Aorta (tissue), 5 donors: ENCODE results near the gene KLHL7. TPM values are rescaled to one million over a fixed set of nuclear protein-coding genes. Genes with fewer than 3 reads are reported as not detected.
"Not testable (repeated sequence)": the region's sequence is repeated elsewhere in the genome, so short reads cannot be mapped to it uniquely, and the experiment has no call there.

Experiments used
- ATAC-seq: fragments of 200-7000 bp; cut with Tn5 transposase; one replicate; pipeline ENCODE4 v1.9.1; 2022; ENCODE audit warnings: moderate library complexity; ENCODE audit not compliant: low FRiP score
- DNase-seq, 2 donors: peaks; one replicate each; pipeline ENCODE4 v3.0.0-alpha.2; 2020
- H3K27ac ChIP-seq, 2 donors: one replicate each; pipeline ENCODE4 v1.5.1; 2013; ENCODE audit warnings: low read length in 2 of 2, mild to moderate bottlenecking in 2 of 2, moderate library complexity in 2 of 2, control low read depth in 1 of 2, inconsistent platforms in 1 of 2, low read depth in 1 of 2
- H3K27me3 ChIP-seq, 2 donors: one replicate each; pipeline ENCODE4 v1.6.1; 2013; ENCODE audit warnings: control low read depth in 1 of 2, low read length in 1 of 2, mild to moderate bottlenecking in 1 of 2, moderate library complexity in 1 of 2; ENCODE audit not compliant: insufficient read depth in 2 of 2, control insufficient read depth in 1 of 2
- H3K36me3 ChIP-seq, 2 donors: one replicate each; pipeline ENCODE4 v1.6.1; 2013; ENCODE audit warnings: control low read depth in 1 of 2, low read length in 1 of 2, mild to moderate bottlenecking in 1 of 2; ENCODE audit not compliant: insufficient read depth in 2 of 2, control insufficient read depth in 1 of 2
- H3K4me1 ChIP-seq, 2 donors: one replicate each; pipeline ENCODE4 v1.6.1; 2013; ENCODE audit warnings: low read length in 2 of 2, control low read depth in 1 of 2, mild to moderate bottlenecking in 1 of 2, moderate library complexity in 1 of 2; ENCODE audit not compliant: insufficient read depth in 2 of 2, control insufficient read depth in 1 of 2
- H3K4me3 ChIP-seq, 2 donors: one replicate each; pipeline ENCODE4 v1.5.1; 2013; ENCODE audit warnings: low read length in 2 of 2, control low read depth in 1 of 2, mild to moderate bottlenecking in 1 of 2
- H3K9me3 ChIP-seq: one replicate; pipeline ENCODE4 v1.6.1; 2013; ENCODE audit warnings: mild to moderate bottlenecking, low read length; ENCODE audit not compliant: control insufficient read depth
- WGBS, 2 donors: extraction: QIAGEN DNeasy Blood & Tissue Kit; methylation state at CpG; one replicate each; pipeline ENCODE4 v1.1.7; 2013; 5-methylcytosine and 5-hydroxymethylcytosine counted together
- intact Hi-C, 2 donors: fragments of 100-400 bp; cut with DNase I; formaldehyde crosslinking; loops; one replicate each; pipeline versions ENCODE4 v1.14.2 to v1.15.0; 2022
- polyA plus RNA-seq, 2 donors: library from polyadenylated mRNA; stranded (reverse); fragments of 200-250 nt; gene quantifications; one replicate each; pipeline ENCODE4 v1.2.3, GENCODE V29; 2013
- total RNA-seq, 2 donors: library from RNA; stranded (reverse); fragmentation: NEBNext Ultra II Directional; extraction: Animal tissue kit (Norgen Biotek cat#: 25700); gene quantifications; one replicate each; pipeline ENCODE4 v1.2.1, GENCODE V29; 2021
- donor health status: healthy with polysubstance abuse.
- donor health status: Bipolar disorder and iron deficiency.
- donor health status: DM: no; HTN: no; CAD: no.
- donor health status: DM: no; HTN: no; CAD: no.
- donor health status: DM: yes; HTN: yes; CAD: no.

The KLHL7 gene
- total and polyA plus RNA-seq, 4 donors: 10.5 to 23.0 (median 19.8) TPM

DNA sequence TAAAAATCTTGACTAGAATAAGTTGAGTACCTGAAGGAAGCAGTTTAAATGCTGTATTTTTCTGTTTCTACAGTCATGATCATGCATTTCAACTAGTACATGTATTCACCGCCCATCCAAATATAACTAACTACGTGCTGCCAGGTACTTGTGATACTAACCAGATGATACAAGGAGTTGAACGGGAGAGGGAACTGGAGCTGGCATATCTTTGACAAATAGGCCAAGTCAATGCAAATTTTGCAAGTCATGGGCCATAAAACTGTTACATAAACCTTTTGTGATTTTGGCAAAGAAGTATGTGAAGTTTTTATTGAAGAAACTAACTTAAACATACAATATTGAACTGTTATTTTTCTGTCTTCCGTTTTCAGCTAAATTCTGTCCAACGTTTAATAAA, 90.7 kb downstream of the KLHL7 start:
- no peaks in the 10 kb centered on the region for H3K9me3 ChIP-seq
- H3K4me1 ChIP-seq: no peaks in the 10 kb centered on the region
- H3K4me3 ChIP-seq: no peak overlapping the region
- H3K27me3 ChIP-seq: no peaks in the 10 kb centered on the region
- DNase-seq: no peak
- 24 to 29% methylated on average over 5 of the region's 5 CpGs for WGBS, 2 donors
- H3K27ac ChIP-seq: no peak overlapping the region
- intact Hi-C loops: no loop called here
- H3K36me3 ChIP-seq: peaks cover 3 to 9% of the 10 kb centered on the region in 2 donors
- no peak for ATAC-seq

DNA sequence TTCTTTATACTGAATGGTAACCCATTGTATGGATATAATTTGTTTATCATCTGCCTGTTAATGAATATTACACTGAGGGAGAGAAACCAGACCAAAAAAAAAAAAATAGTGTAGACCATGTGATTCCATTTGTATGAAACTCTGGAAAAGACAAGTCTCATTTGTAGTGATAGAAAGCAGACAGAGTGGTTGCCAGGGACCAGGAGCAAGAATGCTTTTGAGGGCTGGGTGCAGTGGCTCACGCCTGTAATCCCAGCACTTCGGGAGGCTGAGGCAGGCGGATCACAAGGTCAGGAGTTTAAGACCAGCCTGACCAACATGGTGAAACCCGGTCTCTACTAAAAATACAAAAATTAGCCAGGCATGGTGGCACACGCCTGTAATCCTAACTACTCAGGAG, 92.2 kb downstream of the KLHL7 start:
- H3K36me3 ChIP-seq, H3K9me3 ChIP-seq, ATAC-seq, intact Hi-C loops, DNase-seq, H3K27me3 ChIP-seq, H3K27ac ChIP-seq, H3K4me3 ChIP-seq, H3K4me1 ChIP-seq: not testable (repeated sequence)
- WGBS, 2 donors: 91 to 93% methylated on average over 5 of the region's 5 CpGs

DNA sequence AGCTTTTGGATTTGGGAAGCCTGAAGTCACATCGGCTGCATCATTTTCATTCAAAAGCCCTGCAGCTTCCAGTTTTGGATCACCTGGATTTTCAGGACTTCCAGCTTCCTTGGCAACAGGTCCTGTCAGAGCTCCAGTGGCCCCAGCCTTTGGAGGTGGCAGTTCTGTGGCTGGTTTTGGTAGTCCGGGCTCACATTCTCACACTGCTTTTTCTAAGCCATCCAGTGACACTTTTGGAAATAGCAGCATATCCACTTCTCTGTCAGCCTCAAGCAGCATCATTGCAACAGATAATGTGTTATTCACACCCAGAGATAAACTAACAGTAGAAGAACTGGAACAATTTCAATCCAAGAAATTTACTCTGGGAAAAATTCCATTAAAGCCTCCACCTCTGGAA, 94.7 kb downstream of the KLHL7 start:
- H3K36me3 ChIP-seq: peaks cover 3 to 6% of the 10 kb centered on the region in 2 donors
- intact Hi-C loops: no loop called here
- no peak for ATAC-seq
- H3K27ac ChIP-seq: no peak overlapping the region
- DNase-seq: no peak
- no peaks in the 10 kb centered on the region for H3K27me3 ChIP-seq
- WGBS, 2 donors: 85 to 89% methylated on average over 2 of the region's 2 CpGs
- no peaks in the 10 kb centered on the region for H3K4me1 ChIP-seq
- no peak overlapping the region for H3K4me3 ChIP-seq
- no peaks in the 10 kb centered on the region for H3K9me3 ChIP-seq

DNA sequence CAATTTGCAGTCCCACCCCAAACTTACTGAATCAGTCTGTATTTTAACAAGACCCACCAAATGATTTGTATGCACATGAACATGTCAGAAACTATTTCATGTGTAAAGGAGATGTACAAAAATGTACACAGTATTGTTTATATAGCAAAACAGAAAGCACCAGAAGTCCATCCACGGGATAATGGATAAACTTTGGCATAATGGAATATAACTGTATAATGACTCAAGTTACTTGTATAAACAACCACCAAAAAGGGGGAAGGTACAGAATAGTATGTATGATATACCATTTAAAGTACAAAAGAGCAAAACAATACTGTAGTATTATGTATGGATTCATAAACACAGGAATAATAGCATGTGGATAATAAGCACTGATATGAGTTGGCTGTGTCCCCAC, 98.7 kb downstream of the KLHL7 start:
- H3K4me3 ChIP-seq: no peak overlapping the region
- no peaks in the 10 kb centered on the region for H3K27me3 ChIP-seq
- ATAC-seq (no peak), DNase-seq (no peak)
- no peaks in the 10 kb centered on the region for H3K4me1 ChIP-seq
- H3K36me3 ChIP-seq: peaks cover 3 to 6% of the 10 kb centered on the region in 2 donors
- intact Hi-C loops: no loop called here
- no peak overlapping the region for H3K27ac ChIP-seq
- no peaks in the 10 kb centered on the region for H3K9me3 ChIP-seq
- 83 to 95% methylated on average over 1 of the region's 1 CpG for WGBS, 2 donors

DNA sequence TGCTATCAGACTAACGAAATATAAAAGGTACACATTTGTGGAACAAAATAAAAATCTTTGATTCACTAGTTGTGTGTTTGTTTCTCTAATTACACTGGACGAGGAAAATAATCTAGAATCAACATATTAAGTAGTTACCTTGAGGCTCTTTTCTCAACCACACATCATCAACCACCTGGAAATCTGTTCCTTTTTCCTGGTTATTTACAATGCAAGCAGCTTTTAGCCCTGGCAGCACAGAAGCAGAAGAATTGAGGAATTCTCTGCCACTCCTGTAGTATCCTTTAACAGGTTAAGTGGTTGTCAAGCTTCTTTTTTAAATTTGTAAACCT, 100.0 kb downstream of the KLHL7 start:
- H3K36me3 ChIP-seq: no peaks in the 10 kb centered on the region
- intact Hi-C loops: no loop called here
- ATAC-seq: no peak
- no peak overlapping the region for H3K4me3 ChIP-seq
- WGBS, 2 donors: 90 to 91% methylated on average over 2 of the region's 2 CpGs
- no peak for DNase-seq
- H3K27ac ChIP-seq: no peak overlapping the region
- no peaks in the 10 kb centered on the region for H3K27me3 ChIP-seq
- H3K4me1 ChIP-seq: no peaks in the 10 kb centered on the region
- H3K9me3 ChIP-seq: no peaks in the 10 kb centered on the region

DNA sequence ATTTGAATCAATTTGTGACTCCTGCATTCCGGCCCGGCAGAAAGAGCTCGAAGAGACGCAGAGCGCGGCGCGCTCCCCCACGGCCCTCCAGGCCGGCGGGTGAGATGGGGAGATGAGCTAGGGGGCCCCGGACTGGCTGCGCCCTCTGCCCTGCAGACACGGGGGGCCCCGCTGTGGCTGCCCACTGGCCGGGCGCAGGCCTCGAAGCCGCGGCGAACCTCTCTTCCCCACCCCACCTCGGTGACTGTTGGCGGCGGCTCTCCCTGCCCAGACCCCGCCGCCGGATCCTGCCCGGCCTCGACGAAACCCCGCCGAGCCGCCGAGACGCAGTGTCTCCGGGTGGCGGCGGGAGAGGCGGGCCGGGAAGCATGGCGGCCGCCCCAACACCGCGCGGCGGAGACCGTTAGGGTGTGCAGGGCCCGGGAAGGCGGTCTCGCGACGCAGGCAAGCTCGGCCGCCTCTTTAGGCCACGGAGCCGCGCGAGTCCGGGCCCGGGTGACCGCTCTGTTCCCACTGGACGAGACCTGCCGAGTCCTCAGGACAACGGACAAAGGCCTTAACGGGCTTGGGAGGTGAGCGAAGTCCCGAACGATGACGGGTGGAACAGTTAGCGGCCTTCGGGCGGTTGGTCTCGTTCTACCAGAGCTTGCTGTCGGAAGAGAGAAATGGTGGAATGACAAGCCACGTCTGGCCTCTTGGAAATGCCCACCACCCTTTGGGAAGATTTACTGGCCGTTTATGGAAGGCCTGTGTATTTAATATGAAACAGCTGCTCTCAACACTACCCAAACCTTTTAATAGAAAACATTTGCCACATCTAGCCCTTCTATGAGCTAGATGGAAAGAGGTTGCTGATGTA, 100.6 kb downstream of the KLHL7 start:
- Histone ChIP-seq H3K4me1 (no peaks in the 10 kb centered on the region), H3K36me3 (no peaks in the 10 kb centered on the region), H3K4me3 (peak overlapping the region in 1 of 2 donors; percentile 29), H3K9me3 (no peaks in the 10 kb centered on the region), H3K27me3 (no peaks in the 10 kb centered on the region), H3K27ac (no peak overlapping the region)
- ATAC-seq: peak; percentile 81
- WGBS, 2 donors: 22 to 25% methylated on average over 76 of the region's 76 CpGs
- intact Hi-C loops: no loop called here
- peak in 1 of 2 donors; percentile 48 for DNase-seq

DNA sequence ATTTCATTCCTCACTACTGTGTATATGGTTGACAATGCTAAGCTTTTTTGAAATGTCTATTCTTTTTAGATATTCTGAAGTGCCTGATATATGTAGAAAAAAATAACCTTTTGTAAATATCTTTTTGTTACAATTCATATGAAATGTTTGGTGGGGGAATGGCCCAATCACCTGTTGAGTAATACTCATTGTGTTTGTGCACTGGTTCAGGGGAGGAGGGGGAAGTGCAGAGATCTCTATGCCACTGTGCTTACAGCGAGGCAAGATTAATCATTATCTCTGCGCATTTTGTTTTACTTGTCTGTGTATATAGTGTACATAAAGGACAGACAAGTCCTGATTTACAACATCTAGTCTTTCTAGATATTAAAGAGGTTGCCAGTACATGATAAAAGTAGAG, 101.4 kb downstream of the KLHL7 start:
- no peaks in the 10 kb centered on the region for H3K36me3 ChIP-seq
- H3K9me3 ChIP-seq: no peaks in the 10 kb centered on the region
- H3K27me3 ChIP-seq: no peaks in the 10 kb centered on the region
- 92 to 95% methylated on average over 2 of the region's 2 CpGs for WGBS, 2 donors
- DNase-seq (no peak), ATAC-seq (no peak)
- no peak overlapping the region for H3K27ac ChIP-seq
- H3K4me3 ChIP-seq: no peak overlapping the region
- intact Hi-C loops: no loop called here
- no peaks in the 10 kb centered on the region for H3K4me1 ChIP-seq

DNA sequence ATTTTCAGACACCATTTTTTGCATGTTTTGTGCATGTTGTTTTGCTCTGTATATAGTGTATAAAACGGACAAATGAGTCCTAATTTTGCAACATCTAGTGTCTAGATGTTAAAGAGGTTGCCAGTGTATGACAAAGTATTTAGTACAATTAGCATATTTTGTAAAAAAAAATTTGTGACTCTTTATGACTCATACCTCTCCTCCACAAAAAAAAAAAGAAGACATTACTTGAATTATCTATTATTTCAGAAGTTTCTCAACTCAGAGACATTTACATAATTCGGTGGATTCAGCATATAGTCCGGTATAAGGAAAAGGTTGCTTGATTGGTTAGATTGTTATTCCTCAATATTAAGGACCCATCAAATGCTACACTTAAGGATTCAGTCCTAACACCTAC, 102.3 kb downstream of the KLHL7 start:
- ATAC-seq (no peak), DNase-seq (no peak)
- no peak overlapping the region for H3K4me3 ChIP-seq

DNA sequence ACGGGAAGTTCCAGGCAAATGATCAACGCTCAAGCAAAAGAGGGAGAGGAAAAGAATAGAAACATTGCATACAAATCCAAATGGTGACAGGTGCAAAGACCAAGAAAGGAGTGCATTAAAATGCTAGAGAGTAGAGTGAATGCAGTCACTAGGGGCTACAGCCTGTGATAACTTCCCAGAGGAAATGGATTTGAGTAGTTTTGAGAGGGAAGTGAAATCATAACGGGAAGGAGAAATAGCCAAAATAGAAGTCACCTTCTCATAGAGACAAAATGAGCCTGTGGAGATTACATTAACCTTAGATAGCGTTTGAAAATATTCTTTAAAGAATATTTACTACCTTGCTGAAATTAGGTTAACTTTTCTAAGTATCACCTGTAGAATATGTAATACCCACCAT, 102.7 kb downstream of the KLHL7 start:
- Histone ChIP-seq H3K36me3 (no peaks in the 10 kb centered on the region), H3K27ac (no peak overlapping the region), H3K27me3 (no peaks in the 10 kb centered on the region), H3K4me1 (no peaks in the 10 kb centered on the region), H3K4me3 (no peak overlapping the region), H3K9me3 (no peaks in the 10 kb centered on the region)
- ATAC-seq (no peak), DNase-seq (no peak)
- 69 to 79% methylated on average over 4 of the region's 4 CpGs for WGBS, 2 donors
- intact Hi-C loops: no loop called here

More for the DNA sequence above, 102.3 kb downstream of the KLHL7 start:
- WGBS, 2 donors: 90 to 92% methylated on average over 3 of the region's 3 CpGs
- no peaks in the 10 kb centered on the region for H3K36me3 ChIP-seq
- H3K4me1 ChIP-seq: no peaks in the 10 kb centered on the region
- intact Hi-C loops: no loop called here
- no peaks in the 10 kb centered on the region for H3K9me3 ChIP-seq
- no peak overlapping the region for H3K27ac ChIP-seq
- no peaks in the 10 kb centered on the region for H3K27me3 ChIP-seq
